SK-N-SH (cell line): ENCODE data around the gene TIMM10B. TPM values are rescaled to one million over a fixed set of nuclear protein-coding genes. Genes with fewer than 3 reads are reported as not detected.

Experiments
- CTCF ChIA-PET: fragments of 300-600, 350-600 bp; formaldehyde crosslinking; extraction: SDS; loops from one replicate; lab custom pipeline; 2021; lab: Yijun Ruan, JAX
- POLR2A ChIA-PET: fragments of 350-600 bp; sonication (Branson Sonifier 250); formaldehyde crosslinking; extraction: SDS; loops from one replicate; lab custom pipeline; 2020; ENCODE audit warnings: antibody characterized with exemption, inconsistent platforms; lab: Yijun Ruan, JAX
- DNase-seq: peaks from one replicate; pipeline ENCODE4 v3.0.0; 2012
- H2AFZ ChIP-seq: fragments of 200-600 bp; sonication (generic); 2 replicates; pipeline ENCODE4 v1.8.1; 2016; ENCODE audit warnings: antibody characterized with exemption, mild to moderate bottlenecking, low read depth
- H3F3A ChIP-seq: fragments of 200-600 bp; sonication (generic); replicated peaks from 2 replicates; pipeline ENCODE3; 2016; ENCODE audit warnings: antibody characterized with exemption, mild to moderate bottlenecking; ENCODE audit not compliant: insufficient read depth
- H3K27ac ChIP-seq, 2 experiments: fragments of 200-500 bp in 1 of 2; fragments of 200-600 bp in 1 of 2; sonication (Bioruptor generic) in 1 of 2; sonication (generic), shearing (Covaris generic) in 1 of 2; 2 replicates each; pipeline versions ENCODE4 v1.5.1 to v1.6.1; 2014 to 2016; ENCODE audit warnings: low read depth in 2 of 2, inconsistent platforms in 1 of 2, low read length in 1 of 2, mild to moderate bottlenecking in 1 of 2, mixed read lengths in 1 of 2
- H3K27me3 ChIP-seq: fragments of 200-600 bp; sonication (generic), shearing (Covaris generic); 2 replicates; pipeline ENCODE4 v1.6.1; 2016; ENCODE audit warnings: mixed run types; ENCODE audit not compliant: insufficient read depth
- H3K36me3 ChIP-seq, 2 experiments: fragments of 200-500 bp in 1 of 2; fragments of 200-600 bp in 1 of 2; sonication (Bioruptor generic) in 1 of 2; sonication (generic) in 1 of 2; replicated peaks in 1 of 2; 2 replicates each; pipeline versions ENCODE3 to v1.5.1; 2014 to 2016; ENCODE audit warnings: low read length in 1 of 2, mild to moderate bottlenecking in 1 of 2; ENCODE audit not compliant: insufficient read depth in 2 of 2, control insufficient read depth in 1 of 2
- H3K4me1 ChIP-seq, 2 experiments: fragments of 200-500 bp in 1 of 2; fragments of 200-600 bp in 1 of 2; sonication (Bioruptor generic) in 1 of 2; sonication (generic), shearing (Covaris generic) in 1 of 2; 2 replicates each; pipeline versions ENCODE4 v1.5.1 to v1.6.1; 2014 to 2016; ENCODE audit warnings: low read depth in 1 of 2, low read length in 1 of 2, mixed run types in 1 of 2; ENCODE audit not compliant: insufficient read depth in 2 of 2, control insufficient read depth in 1 of 2
- H3K4me2 ChIP-seq: fragments of 200-600 bp; sonication (generic), shearing (Covaris generic); 2 replicates; pipeline ENCODE4 v1.6.1; 2017; ENCODE audit warnings: mixed run types
- H3K4me3 ChIP-seq, 2 experiments: fragments of 200-500 bp in 1 of 2; fragments of 200-600 bp in 1 of 2; sonication (Bioruptor generic) in 1 of 2; sonication (generic), shearing (Covaris generic) in 1 of 2; 2 replicates each; pipeline versions ENCODE4 v1.5.1 to v1.8.1; 2014 to 2016; ENCODE audit warnings: low read depth in 2 of 2, inconsistent platforms in 1 of 2, low read length in 1 of 2, mild to moderate bottlenecking in 1 of 2, mixed read lengths in 1 of 2, moderate library complexity in 1 of 2
- H3K79me2 ChIP-seq: fragments of 200-600 bp; sonication (generic); 2 replicates; pipeline ENCODE4 v1.8.1; 2017; ENCODE audit warnings: mild to moderate bottlenecking; ENCODE audit not compliant: insufficient read depth
- H3K9ac ChIP-seq: fragments of 200-600 bp; sonication (generic); 2 replicates; pipeline ENCODE4 v1.6.1; 2017; ENCODE audit warnings: mixed run types
- H3K9me2 ChIP-seq: fragments of 200-600 bp; sonication (generic); 2 replicates; pipeline ENCODE4 v1.6.1; 2017; ENCODE audit warnings: mixed run types
- H3K9me3 ChIP-seq: fragments of 200-600 bp; sonication (generic); 2 replicates; pipeline ENCODE4 v1.6.1; 2017; ENCODE audit warnings: mixed run types, mild to moderate bottlenecking, moderate library complexity
- H4K20me1 ChIP-seq: fragments of 200-600 bp; sonication (generic); 2 replicates; pipeline ENCODE4 v1.6.1; 2017; ENCODE audit warnings: mild to moderate bottlenecking, mixed run types; ENCODE audit not compliant: insufficient read depth
- ELF1 ChIP-seq: IDR thresholded peaks from 2 replicates; pipeline ENCODE4 v1.4.0; 2012
- EP300 ChIP-seq, 2 experiments: IDR thresholded peaks; 2 replicates each; pipeline versions ENCODE4 v1.4.0 to v1.6.1; 2012; ENCODE audit warnings: borderline replicate concordance in 1 of 2, low read depth in 1 of 2, low read length in 1 of 2
- EZH2phosphoT487 ChIP-seq: fragments of 200-600 bp; sonication (generic); IDR thresholded peaks from 2 replicates; pipeline ENCODE4 v1.6.1; 2017; ENCODE audit warnings: low read depth, mixed run types, mild to moderate bottlenecking, antibody characterized with exemption, moderate library complexity, borderline replicate concordance
- FOSL2 ChIP-seq: IDR thresholded peaks from 2 replicates; pipeline ENCODE4 v1.4.0; 2012; ENCODE audit warnings: low read depth, mild to moderate bottlenecking, moderate library complexity, borderline replicate concordance
- FOXJ3 ChIP-seq: sonication (generic); formaldehyde crosslinking; IDR thresholded peaks from 2 replicates; pipeline ENCODE4 v1.5.1; 2020; ENCODE audit warnings: mild to moderate bottlenecking, missing genetic modification reagents
- FOXM1 ChIP-seq: IDR thresholded peaks from 2 replicates; pipeline ENCODE4 v1.4.0; 2012; ENCODE audit warnings: low read depth, mild to moderate bottlenecking
- MXI1 ChIP-seq: IDR thresholded peaks from 2 replicates; pipeline ENCODE4 v1.6.1; 2012; ENCODE audit warnings: mild to moderate bottlenecking, low read depth, low read length, improper control_type of control experiment
- NFIC ChIP-seq: IDR thresholded peaks from 2 replicates; pipeline ENCODE4 v1.4.0; 2012; ENCODE audit warnings: borderline replicate concordance
- NRF1 ChIP-seq: IDR thresholded peaks from 2 replicates; pipeline ENCODE4 v1.6.1; 2012; ENCODE audit warnings: low read depth, mild to moderate bottlenecking, low read length
- POLR2AphosphoS5 ChIP-seq: IDR thresholded peaks from 2 replicates; pipeline ENCODE4 v1.6.1; 2012; ENCODE audit warnings: low read depth, low read length
- SIN3A ChIP-seq: IDR thresholded peaks from 2 replicates; pipeline ENCODE4 v1.6.1; 2012; ENCODE audit warnings: low read depth, mild to moderate bottlenecking, low read length, moderate library complexity, borderline replicate concordance
- SMC3 ChIP-seq: IDR thresholded peaks from 2 replicates; pipeline ENCODE4 v1.6.1; 2012; ENCODE audit warnings: low read depth, low read length, improper control_type of control experiment
- TAF1 ChIP-seq: IDR thresholded peaks from 2 replicates; pipeline ENCODE4 v1.6.1; 2012; ENCODE audit warnings: low read depth, mild to moderate bottlenecking, low read length, moderate library complexity, borderline replicate concordance
- TCF12 ChIP-seq: IDR thresholded peaks from 2 replicates; pipeline ENCODE4 v1.4.0; 2012
- TEAD4 ChIP-seq: IDR thresholded peaks from 2 replicates; pipeline ENCODE4 v1.4.0; 2012; ENCODE audit warnings: mild to moderate bottlenecking, borderline replicate concordance; ENCODE audit not compliant: insufficient read depth
- WGBS: methylation state at CpG from one replicate; pipeline ENCODE4 v1.1.6; 2017; ENCODE audit warnings: low lambda C conversion rate; 5-methylcytosine and 5-hydroxymethylcytosine counted together
- polyA plus RNA-seq, 3 experiments: library from polyadenylated mRNA; depleted of rRNA; stranded (reverse); fragments of >200 nt; gene quantifications; 2 replicates each; pipeline ENCODE4 v1.2.3, GENCODE V29; 2012
- TF ChIP-seq, protein P1 (sequence below): IDR thresholded peaks from 2 replicates; pipeline ENCODE4; 2012
- TF ChIP-seq, protein P2 (sequence below): IDR thresholded peaks from 2 replicates; pipeline ENCODE4 v1.6.1; 2012; ENCODE audit warnings: mild to moderate bottlenecking, low read depth, low read length, moderate library complexity
- TF ChIP-seq, protein P3 (sequence below): fragments of 200-600 bp; sonication (generic); IDR thresholded peaks from 2 replicates; pipeline ENCODE4 v1.6.1; 2017; ENCODE audit warnings: antibody characterized with exemption, mild to moderate bottlenecking, moderate library complexity

The TIMM10B gene
- polyA plus RNA-seq, 1 of the 3 experiments (the other 2 are of a cell fraction), result 26.2 TPM

DNA sequence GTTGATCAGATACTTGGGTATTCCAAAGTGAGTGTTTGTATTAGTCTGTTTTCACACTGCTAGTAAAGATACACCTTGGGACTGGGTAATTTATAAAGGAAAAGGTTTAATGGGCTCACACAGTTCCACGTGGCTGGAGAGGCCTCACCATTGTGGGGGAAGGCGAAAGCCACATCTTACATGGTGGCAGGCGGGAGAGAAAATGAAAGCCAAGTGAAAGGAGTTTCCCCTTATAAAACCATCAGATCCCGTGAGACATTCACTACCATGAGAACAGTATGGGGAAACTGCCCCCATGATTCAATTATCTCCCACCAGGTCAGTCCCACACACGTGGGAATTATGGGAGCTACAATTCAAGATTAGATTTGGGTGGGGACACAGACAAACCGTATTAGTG lies 7.0 kb downstream of the TIMM10B start:
- DNase-seq, result no peak
- H3K27me3 ChIP-seq, result no peaks in the 10 kb centered on the region
- H3K27ac ChIP-seq, result no peak overlapping the region
- peaks cover 41% of the 10 kb centered on the region for H3K79me2 ChIP-seq
- H3K9me2 ChIP-seq, result no peaks in the 10 kb centered on the region
- CTCF ChIA-PET, result interaction anchor here (1.3 to 1.9 kb wide), 4 partner anchors 18 to 269 kb away, joined by 3 to 8 read pairs (median 4); no protein-coding TSS in a partner anchor
- peaks cover 7% of the 10 kb centered on the region for H3F3A ChIP-seq
- H4K20me1 ChIP-seq, result no peaks in the 10 kb centered on the region
- no peak overlapping the region for H3K4me3 ChIP-seq
- peaks cover 32 to 51% of the 10 kb centered on the region in 2 experiments for H3K36me3 ChIP-seq
- no peaks in the 10 kb centered on the region for H3K9me3 ChIP-seq
- POLR2A ChIA-PET, result interaction anchor here (0.6 kb wide), 1 partner anchor 184 kb away, joined by 3 read pairs; no protein-coding TSS in a partner anchor
- no peak overlapping the region for H2AFZ ChIP-seq
- 86% methylated on average over 6 of the region's 6 CpGs for WGBS
- TF ChIP-seq EZH2phosphoT487 (no peak), MXI1 (no peak), FOXM1 (no peak), SIN3A (no peak), SMC3 (no peak), EP300 (IDR thresholded peaks at IDR 0.05; ENCODE audit: borderline replicate concordance in 1 of 2, low read depth in 1 of 2, low read length in 1 of 2) (no peak), FOSL2 (no peak), ELF1 (no peak), TCF12 (no peak), TEAD4 (no peak), TAF1 (no peak), POLR2AphosphoS5 (no peak), FOXJ3 (CRISPR knock-in tag) (no peak), NFIC (no peak), NRF1 (no peak)
- TF ChIP-seq, protein P1, sequence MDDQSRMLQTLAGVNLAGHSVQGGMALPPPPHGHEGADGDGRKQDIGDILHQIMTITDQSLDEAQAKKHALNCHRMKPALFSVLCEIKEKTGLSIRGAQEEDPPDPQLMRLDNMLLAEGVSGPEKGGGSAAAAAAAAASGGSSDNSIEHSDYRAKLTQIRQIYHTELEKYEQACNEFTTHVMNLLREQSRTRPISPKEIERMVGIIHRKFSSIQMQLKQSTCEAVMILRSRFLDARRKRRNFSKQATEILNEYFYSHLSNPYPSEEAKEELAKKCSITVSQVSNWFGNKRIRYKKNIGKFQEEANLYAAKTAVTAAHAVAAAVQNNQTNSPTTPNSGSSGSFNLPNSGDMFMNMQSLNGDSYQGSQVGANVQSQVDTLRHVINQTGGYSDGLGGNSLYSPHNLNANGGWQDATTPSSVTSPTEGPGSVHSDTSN, result no peak
- TF ChIP-seq, protein P2, sequence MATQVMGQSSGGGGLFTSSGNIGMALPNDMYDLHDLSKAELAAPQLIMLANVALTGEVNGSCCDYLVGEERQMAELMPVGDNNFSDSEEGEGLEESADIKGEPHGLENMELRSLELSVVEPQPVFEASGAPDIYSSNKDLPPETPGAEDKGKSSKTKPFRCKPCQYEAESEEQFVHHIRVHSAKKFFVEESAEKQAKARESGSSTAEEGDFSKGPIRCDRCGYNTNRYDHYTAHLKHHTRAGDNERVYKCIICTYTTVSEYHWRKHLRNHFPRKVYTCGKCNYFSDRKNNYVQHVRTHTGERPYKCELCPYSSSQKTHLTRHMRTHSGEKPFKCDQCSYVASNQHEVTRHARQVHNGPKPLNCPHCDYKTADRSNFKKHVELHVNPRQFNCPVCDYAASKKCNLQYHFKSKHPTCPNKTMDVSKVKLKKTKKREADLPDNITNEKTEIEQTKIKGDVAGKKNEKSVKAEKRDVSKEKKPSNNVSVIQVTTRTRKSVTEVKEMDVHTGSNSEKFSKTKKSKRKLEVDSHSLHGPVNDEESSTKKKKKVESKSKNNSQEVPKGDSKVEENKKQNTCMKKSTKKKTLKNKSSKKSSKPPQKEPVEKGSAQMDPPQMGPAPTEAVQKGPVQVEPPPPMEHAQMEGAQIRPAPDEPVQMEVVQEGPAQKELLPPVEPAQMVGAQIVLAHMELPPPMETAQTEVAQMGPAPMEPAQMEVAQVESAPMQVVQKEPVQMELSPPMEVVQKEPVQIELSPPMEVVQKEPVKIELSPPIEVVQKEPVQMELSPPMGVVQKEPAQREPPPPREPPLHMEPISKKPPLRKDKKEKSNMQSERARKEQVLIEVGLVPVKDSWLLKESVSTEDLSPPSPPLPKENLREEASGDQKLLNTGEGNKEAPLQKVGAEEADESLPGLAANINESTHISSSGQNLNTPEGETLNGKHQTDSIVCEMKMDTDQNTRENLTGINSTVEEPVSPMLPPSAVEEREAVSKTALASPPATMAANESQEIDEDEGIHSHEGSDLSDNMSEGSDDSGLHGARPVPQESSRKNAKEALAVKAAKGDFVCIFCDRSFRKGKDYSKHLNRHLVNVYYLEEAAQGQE, result no peak
- TF ChIP-seq, protein P3, sequence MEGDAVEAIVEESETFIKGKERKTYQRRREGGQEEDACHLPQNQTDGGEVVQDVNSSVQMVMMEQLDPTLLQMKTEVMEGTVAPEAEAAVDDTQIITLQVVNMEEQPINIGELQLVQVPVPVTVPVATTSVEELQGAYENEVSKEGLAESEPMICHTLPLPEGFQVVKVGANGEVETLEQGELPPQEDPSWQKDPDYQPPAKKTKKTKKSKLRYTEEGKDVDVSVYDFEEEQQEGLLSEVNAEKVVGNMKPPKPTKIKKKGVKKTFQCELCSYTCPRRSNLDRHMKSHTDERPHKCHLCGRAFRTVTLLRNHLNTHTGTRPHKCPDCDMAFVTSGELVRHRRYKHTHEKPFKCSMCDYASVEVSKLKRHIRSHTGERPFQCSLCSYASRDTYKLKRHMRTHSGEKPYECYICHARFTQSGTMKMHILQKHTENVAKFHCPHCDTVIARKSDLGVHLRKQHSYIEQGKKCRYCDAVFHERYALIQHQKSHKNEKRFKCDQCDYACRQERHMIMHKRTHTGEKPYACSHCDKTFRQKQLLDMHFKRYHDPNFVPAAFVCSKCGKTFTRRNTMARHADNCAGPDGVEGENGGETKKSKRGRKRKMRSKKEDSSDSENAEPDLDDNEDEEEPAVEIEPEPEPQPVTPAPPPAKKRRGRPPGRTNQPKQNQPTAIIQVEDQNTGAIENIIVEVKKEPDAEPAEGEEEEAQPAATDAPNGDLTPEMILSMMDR, result no peak
- TF ChIP-seq, all 33 proteins: peak for 0
- Histone ChIP-seq H3K9ac (no peak overlapping the region), H3K4me2 (no peak overlapping the region), H3K4me1 (no peaks in the 10 kb centered on the region)
